Vagina (tissue), 2 donors: ENCODE data around the gene CREB5.

Source experiments
- CTCF ChIP-seq, 3 experiments: fragments of 450-650 bp in 2 of 3; fragments of 200-600 bp in 1 of 3; sonication (generic) in 1 of 3; IDR thresholded peaks; one replicate each; pipeline ENCODE4 v1.5.1; 2017 to 2019; ENCODE audit warnings: antibody characterized with exemption in 3 of 3, mild to moderate bottlenecking in 2 of 3, moderate library complexity in 2 of 3
- POLR2A ChIP-seq, 2 donors: fragments of 450-650 bp; IDR thresholded peaks; one replicate each; pipeline ENCODE4 v1.6.1; 2017; ENCODE audit warnings: antibody characterized with exemption in 2 of 2, mild to moderate bottlenecking in 2 of 2, moderate library complexity in 2 of 2

- TF ChIP-seq CTCF (IDR thresholded peaks at IDR 0.05) (no peak), POLR2A (IDR thresholded peaks at IDR 0.05) (no peak)
These were observed 244.2 kb downstream of the CREB5 start for GRCh38 chr7:28656529-28656928.
